Endothelial cell (in vitro differentiated cells): Measurements from ENCODE around the gene NKX2-2. TPM values are rescaled to one million over a fixed set of nuclear protein-coding genes. Genes with fewer than 3 reads are reported as not detected.

Experiments used
- DNase-seq: peaks from one replicate; pipeline ENCODE4 v3.0.0; 2021; ENCODE audit warnings: low spot score
- H3K27ac Mint-ChIP-seq: one replicate; pipeline ENCODE4 v1.8.0; 2021; ENCODE audit warnings: mixed read lengths, inconsistent platforms; ENCODE audit not compliant: unreplicated experiment
- H3K27me3 Mint-ChIP-seq: one replicate; pipeline ENCODE4 v1.8.0; 2021; ENCODE audit warnings: mild to moderate bottlenecking, moderate library complexity, mixed read lengths, inconsistent platforms; ENCODE audit not compliant: unreplicated experiment
- H3K36me3 Mint-ChIP-seq: one replicate; pipeline ENCODE4 v1.8.0; 2021; ENCODE audit warnings: mild to moderate bottlenecking, low read depth, mixed read lengths, inconsistent platforms; ENCODE audit not compliant: unreplicated experiment
- H3K4me1 Mint-ChIP-seq: one replicate; pipeline ENCODE4 v1.8.0; 2021; ENCODE audit warnings: mild to moderate bottlenecking, mixed read lengths, inconsistent platforms; ENCODE audit not compliant: unreplicated experiment
- H3K4me3 Mint-ChIP-seq: one replicate; pipeline ENCODE4 v1.8.0; 2021; ENCODE audit warnings: mild to moderate bottlenecking, mixed read lengths, inconsistent platforms; ENCODE audit not compliant: unreplicated experiment
- H3K9me3 Mint-ChIP-seq: one replicate; pipeline ENCODE4 v1.8.0; 2021; ENCODE audit warnings: mixed read lengths, inconsistent platforms; ENCODE audit not compliant: unreplicated experiment
- total RNA-seq: library from RNA; stranded (reverse); fragmentation: NEBNext Ultra II Directional; extraction: Animal tissue kit (Norgen Biotek cat#: 25700); gene quantifications from one replicate; pipeline ENCODE4 v1.2.1, GENCODE V29; 2021; ENCODE audit not compliant: unreplicated experiment
- TF ChIP-seq, protein P1 (sequence below): fragments of 200-600 bp; sonication (generic); IDR thresholded peaks from one replicate; pipeline ENCODE4 v1.5.0; 2021; ENCODE audit warnings: antibody characterized with exemption; ENCODE audit not compliant: unreplicated experiment

The NKX2-2 gene
- total RNA-seq, 1 donor from 2014 or later = 0.82 TPM

DNA sequence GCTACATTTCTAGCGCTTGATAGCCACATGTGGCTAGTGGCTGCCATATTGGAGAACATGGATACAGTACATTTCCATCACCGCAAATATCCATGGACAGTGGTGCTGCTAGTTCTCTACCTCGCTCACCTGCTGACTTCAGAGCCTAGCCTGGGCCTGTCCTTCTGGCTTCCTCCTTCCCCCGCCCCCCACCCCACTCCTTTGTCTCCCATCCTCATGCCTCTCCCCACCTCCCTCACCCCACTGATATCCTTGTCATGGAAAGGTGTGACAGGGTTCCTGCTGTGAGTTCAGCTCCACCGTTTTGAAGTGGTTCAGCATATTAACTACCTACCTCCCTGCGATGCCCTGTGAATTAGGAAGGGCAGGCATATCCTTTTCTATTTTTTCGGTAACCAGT, 14.2 kb downstream of the NKX2-2 start:
- Mint-ChIP-seq H3K4me1 (peaks cover 5% of the 10 kb centered on the region), H3K27me3 (peaks cover 3% of the 10 kb centered on the region), H3K36me3 (no peaks in the 10 kb centered on the region), H3K27ac (no peak overlapping the region), H3K9me3 (no peaks in the 10 kb centered on the region), H3K4me3 (no peak overlapping the region)
- no peak for DNase-seq
- TF ChIP-seq, protein P1, sequence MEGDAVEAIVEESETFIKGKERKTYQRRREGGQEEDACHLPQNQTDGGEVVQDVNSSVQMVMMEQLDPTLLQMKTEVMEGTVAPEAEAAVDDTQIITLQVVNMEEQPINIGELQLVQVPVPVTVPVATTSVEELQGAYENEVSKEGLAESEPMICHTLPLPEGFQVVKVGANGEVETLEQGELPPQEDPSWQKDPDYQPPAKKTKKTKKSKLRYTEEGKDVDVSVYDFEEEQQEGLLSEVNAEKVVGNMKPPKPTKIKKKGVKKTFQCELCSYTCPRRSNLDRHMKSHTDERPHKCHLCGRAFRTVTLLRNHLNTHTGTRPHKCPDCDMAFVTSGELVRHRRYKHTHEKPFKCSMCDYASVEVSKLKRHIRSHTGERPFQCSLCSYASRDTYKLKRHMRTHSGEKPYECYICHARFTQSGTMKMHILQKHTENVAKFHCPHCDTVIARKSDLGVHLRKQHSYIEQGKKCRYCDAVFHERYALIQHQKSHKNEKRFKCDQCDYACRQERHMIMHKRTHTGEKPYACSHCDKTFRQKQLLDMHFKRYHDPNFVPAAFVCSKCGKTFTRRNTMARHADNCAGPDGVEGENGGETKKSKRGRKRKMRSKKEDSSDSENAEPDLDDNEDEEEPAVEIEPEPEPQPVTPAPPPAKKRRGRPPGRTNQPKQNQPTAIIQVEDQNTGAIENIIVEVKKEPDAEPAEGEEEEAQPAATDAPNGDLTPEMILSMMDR = no peak

DNA sequence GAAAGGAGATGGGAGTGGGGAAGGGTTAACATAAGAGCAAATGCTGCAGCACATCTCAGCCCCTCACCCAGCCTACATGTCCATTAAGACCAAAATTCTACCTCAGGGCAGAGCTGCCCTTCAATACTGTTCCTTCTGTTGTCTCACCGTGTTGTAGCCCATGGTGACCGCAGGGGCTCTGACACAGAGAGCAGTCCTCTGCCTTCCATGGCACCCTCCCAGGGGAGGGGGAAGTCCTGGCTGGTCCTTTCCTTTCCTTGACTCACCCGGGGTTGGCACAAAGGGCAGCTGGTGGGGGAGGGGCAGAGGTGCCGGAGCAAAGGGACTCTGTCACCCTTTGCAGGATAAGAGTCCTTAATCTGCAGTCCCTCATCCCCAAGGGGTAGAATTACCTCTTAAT, 15.2 kb downstream of the NKX2-2 start:
- Mint-ChIP-seq H3K27ac (no peak overlapping the region), H3K27me3 (peaks cover 3% of the 10 kb centered on the region), H3K4me1 (peaks cover 5% of the 10 kb centered on the region), H3K36me3 (no peaks in the 10 kb centered on the region), H3K4me3 (no peak overlapping the region), H3K9me3 (no peaks in the 10 kb centered on the region)
- DNase-seq = no peak
- TF ChIP-seq, protein P1 = no peak

DNA sequence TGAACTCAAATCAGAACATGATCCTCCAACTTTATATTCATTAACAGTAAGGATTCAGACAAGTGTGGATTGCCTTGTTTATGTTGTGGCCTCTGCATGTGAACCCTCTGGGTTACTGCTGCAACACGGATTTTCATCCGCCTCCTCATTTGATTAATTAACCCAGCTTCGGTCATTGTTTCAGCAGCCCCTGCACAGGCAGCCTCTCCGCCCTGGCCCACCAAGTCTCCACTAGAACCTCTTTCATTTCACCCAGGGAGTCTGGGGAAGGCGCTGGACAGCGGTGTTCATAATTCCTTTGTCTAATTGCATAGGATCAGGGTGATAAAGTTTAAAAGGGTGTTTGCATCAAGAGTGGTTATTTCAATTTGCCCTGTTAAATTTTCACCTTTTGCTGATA, 15.7 kb downstream of the NKX2-2 start:
- TF ChIP-seq, protein P1 = no peak
- no peak overlapping the region for H3K27ac Mint-ChIP-seq
- no peak overlapping the region for H3K4me3 Mint-ChIP-seq
- no peaks in the 10 kb centered on the region for H3K36me3 Mint-ChIP-seq
- no peaks in the 10 kb centered on the region for H3K9me3 Mint-ChIP-seq
- H3K27me3 Mint-ChIP-seq = peaks cover 3% of the 10 kb centered on the region
- peaks cover 5% of the 10 kb centered on the region for H3K4me1 Mint-ChIP-seq
- no peak for DNase-seq

DNA sequence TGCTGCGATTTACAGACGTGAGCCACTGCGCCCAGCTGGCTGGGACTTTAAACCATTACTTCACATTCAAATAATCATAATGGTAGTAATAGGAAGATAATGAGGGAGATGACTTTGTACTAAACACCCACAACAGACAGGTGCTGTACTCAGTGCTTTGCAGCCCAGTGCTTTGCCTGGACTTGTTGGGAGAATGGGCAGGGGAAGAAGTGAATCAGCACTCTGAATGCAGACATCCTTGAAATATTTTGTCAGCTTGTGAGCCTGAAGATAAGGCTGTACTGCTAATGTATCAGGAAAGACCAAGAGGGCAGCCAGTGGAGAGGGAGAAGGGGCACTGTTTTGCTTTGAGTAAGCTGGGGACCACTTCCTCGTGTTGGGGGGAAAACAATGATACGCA, 17.4 kb downstream of the NKX2-2 start:
- DNase-seq = no peak
- Mint-ChIP-seq H3K27me3 (peaks cover 1% of the 10 kb centered on the region), H3K9me3 (no peaks in the 10 kb centered on the region)

DNA sequence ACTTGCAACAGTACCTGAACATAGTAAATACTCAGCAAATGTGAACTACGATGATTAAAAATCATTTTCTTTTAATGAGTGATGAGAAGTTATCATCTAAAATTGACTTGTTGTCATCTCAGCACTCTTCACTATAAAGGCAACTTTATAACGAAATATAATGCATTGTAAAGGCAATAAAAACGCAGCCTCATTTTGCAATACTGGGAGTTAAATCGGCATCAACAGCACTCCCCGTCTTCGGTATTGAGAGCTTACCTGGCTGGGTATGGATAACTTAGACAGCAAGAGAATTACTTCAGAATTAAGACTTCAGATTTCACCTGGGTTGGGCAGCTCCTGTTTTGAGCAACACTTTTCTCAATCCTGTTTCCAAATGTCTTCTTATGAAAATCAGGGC, 20.8 kb downstream of the NKX2-2 start:
- TF ChIP-seq, protein P1 = no peak
- DNase-seq = no peak
- no peaks in the 10 kb centered on the region for H3K9me3 Mint-ChIP-seq
- H3K27me3 Mint-ChIP-seq = no peaks in the 10 kb centered on the region
- no peaks in the 10 kb centered on the region for H3K36me3 Mint-ChIP-seq
- no peak overlapping the region for H3K4me3 Mint-ChIP-seq
- H3K4me1 Mint-ChIP-seq = peaks cover 5% of the 10 kb centered on the region
- H3K27ac Mint-ChIP-seq = no peak overlapping the region

More for the DNA sequence above, 17.4 kb downstream of the NKX2-2 start:
- Mint-ChIP-seq H3K36me3 (no peaks in the 10 kb centered on the region), H3K27ac (no peak overlapping the region), H3K4me1 (peaks cover 5% of the 10 kb centered on the region), H3K4me3 (no peak overlapping the region)
- TF ChIP-seq, protein P1 = no peak
